ENCODE measurements around the gene KPNA1.
"Not testable (repeated sequence)": the region's sequence is repeated elsewhere in the genome, so short reads cannot be mapped to it uniquely, and the experiment has no call there.

Gene KPNA1

GRCh38 chr3:122519693-122520092 lies 5.0 kb upstream of the KPNA1 start:
- no peak for DNase-seq (ENCODE audit: low read depth)

GRCh38 chr3:122516846-122517360 lies 2.2 kb upstream of the KPNA1 start:
- no peak for DNase-seq (ENCODE audit: low read depth)

DNA sequence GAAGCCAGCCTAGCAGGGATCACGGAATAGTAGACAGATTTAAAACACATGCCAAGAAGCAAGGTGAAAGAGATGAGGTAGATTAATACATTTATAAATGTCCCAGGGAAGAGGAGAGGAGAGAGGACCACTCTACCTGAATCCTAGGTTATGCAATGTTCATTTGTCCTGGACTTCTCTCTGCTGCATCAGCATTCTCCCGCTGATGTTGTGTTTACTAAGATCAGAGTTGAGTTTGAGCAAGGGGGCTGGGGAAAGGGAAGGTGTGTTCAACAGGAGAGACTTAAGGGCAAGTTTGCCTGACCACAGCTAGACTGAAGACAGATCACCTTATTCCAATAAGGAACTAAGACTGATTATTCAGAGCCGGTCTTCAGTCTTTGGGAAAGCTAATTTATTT lies 1.1 kb upstream of the KPNA1 start:
- DNase-seq (ENCODE audit: low read depth), result no peak

- DNase-seq (ENCODE audit: low read depth), result no peak
Measured at GRCh38 chr3:122515020-122515468, 305 bp upstream of the KPNA1 start.

DNA sequence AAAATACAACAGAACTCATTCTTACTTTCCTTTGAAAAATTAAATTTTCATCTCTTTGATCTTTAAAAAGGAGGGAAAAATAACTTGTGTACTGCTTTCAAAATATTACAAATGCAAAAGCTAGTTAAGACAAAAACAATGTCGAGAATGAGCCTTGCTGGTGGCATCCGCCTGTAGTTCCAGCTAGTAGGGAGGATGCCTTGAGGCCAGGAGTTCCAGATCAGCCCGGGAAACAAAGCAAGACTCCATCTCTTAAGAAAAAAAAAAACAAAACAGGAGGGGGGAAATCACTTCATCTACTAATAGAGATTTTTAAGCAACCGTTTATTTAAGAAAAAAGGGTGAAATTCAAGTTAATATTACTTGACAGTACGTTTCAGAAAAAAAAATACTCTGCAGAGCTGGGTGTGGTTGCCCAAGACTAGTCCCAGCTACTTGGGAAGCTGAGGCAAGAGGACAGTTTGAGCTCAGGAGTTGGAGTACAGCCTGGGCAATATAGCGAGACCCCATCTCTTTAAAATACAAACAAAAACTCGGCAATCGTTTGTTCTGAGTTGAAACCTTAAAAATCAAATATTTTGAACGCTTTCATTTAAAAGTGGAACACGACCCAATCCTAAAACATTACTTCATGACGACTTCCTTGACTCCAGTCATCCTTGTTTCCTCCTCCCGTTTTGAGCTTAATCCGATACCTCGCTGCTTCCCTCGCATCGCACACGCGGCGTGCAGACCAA lies 1.2 kb downstream of the KPNA1 start:
- DNase-seq (ENCODE audit: low read depth), result no peak

DNA sequence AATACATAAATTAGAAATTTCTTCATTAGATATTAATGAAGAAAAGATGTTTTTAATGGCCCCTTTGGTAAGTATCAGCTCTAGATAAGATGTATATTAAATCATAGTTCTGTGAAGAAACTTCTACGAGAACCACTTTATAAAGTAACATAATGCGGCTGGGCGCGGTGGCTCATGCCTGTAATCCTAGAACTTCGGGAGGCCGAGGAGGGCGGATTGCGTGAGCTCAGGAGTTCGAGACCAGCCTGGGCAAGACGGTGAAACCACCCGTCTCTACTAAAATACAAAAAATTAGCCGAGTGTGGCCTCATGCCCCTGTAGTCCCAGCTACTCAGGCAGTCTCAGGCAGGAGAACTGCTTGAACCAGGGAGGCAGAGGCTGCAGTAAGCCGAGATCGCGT lies 2.5 kb downstream of the KPNA1 start:
- no peak for DNase-seq (ENCODE audit: low read depth)

GRCh38 chr3:122510878-122511535 lies 3.7 kb downstream of the KPNA1 start:
- no peak for DNase-seq (ENCODE audit: low read depth)

DNA sequence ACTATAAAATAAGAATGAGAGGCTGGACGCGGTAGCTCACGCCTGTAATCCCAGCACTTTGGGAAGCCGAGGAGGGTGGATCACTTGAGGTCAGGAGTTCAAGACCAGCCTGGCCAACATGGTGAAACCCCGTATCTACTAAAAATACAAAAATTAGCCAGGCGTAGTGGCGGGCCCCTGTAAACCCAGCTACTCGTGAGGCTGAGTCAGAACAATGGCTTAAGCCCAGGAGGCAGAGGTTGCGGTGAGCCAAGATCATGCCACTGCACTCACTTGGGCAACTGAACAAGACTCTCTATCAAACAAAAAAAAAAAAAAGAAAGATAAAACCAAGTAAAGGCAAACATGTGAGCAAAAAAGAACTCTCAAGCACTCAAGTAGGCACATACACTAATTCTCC lies 5.8 kb downstream of the KPNA1 start:
- DNase-seq (ENCODE audit: low read depth), result not testable (repeated sequence)

DNA sequence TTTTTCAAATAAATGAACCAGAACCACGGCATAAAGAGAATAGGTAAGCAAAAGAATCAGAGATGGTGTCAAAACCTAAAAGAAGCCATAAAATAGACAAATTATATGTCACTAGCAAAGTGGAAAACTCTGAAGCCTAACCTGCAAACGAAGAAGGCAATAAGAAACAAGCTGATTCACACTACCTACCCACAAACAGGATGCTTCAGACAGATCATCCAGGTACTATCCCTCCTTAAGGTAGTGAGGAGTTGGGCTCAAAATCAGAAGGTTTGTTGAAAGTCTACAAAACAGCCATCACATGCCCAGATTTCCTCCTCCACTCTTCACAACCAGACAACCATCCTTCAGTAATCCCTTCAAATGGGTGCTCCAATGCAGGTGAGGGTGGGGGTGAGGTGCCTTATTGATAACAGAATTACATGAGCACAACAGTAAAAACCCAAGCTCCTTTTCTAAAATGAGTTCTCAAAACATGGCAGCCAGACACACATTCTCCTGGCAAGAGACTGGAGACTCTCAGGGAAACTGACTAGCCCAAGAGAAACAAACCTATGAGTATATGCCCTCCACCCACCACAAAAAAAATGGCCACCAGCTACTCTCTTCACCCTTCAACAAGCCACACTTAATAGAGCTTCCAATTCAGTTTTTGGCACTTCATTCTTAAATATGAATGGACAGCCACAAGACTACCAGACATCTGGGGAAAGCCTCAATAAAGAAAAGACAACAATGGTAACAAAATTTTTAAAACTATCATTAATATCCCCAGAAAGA lies 6.4 kb downstream of the KPNA1 start:
- DNase-seq (ENCODE audit: low read depth), result no peak

DNA sequence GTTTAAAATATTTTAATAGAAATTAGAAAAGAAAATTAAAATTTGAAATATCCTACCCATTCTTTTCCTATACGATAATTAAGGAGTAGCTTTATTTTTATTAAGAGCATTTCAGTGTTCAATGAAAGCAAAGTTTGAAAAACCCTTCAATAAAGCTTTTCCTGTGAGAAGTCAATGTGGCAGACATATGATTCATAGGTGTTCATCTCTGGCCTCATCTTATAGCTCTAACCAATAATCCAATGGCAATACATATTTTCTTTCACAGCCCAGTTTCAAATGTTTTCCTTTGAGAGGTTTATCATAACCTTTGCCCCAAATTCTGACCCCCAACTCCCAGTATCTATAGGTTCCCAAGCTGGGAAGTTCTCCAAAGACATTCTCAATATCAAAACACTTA lies 8.3 kb downstream of the KPNA1 start:
- DNase-seq (ENCODE audit: low read depth), result no peak

DNA sequence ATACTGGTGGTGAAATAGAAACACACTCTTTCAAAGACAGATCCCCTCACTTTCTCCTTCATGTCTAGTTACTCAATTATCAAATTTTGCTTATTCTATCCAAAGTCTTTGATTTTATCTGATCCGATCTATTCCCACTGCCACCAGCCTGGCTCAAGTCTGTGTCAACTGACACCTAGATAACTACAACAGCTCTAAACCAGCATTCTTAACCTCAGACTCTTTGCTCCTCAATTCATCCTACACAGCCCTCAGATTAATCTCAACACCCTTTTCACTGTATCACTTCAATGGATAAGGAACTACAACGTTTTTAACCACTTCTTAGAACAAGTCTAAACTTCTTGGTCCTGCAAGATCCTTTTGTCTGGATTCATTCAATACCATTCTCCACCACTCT lies 9.1 kb downstream of the KPNA1 start:
- no peak for DNase-seq (ENCODE audit: low read depth)

DNA sequence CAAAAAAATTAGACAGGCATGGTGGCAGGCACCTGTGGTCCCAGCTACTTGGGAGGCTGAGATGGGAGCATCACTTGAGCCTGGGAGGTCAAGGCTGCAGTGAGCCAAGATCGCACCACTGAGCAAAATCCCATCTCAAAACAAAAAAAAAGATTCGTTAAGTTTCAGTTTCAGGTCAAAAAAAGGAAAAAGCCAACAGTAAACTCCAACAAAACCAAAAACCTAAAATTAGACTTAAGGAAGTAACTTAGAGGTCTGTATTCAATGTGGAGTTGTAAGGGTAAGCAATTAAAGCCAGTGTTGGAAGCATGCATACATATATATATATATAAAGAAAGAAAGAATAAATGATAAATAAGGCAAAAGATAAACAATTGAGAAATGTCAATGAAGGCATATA lies 11.8 kb downstream of the KPNA1 start:
- DNase-seq (ENCODE audit: low read depth), result no peak

DNA sequence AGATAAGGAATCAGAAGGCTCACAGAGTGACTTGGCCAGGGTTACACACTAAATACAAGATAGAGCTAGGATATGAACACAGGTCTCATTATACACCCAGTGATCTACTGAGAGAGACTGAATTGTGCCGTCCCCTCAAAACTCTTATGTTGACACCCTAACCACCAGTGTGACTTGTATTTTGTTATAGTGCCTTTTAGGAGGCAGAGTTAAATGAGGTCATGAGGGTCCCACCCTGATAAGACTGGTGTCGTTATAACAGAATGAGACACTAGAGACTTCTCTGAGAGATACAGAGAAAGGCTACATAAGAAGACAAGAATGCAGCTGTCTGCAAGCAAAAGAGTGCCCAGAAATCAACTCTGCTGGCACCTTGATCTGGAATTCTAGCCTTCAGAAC lies 12.6 kb downstream of the KPNA1 start:
- DNase-seq (ENCODE audit: low read depth), result no peak

GRCh38 chr3:122500964-122501363 lies 13.8 kb downstream of the KPNA1 start:
- DNase-seq (ENCODE audit: low read depth), result not testable (repeated sequence)

DNA sequence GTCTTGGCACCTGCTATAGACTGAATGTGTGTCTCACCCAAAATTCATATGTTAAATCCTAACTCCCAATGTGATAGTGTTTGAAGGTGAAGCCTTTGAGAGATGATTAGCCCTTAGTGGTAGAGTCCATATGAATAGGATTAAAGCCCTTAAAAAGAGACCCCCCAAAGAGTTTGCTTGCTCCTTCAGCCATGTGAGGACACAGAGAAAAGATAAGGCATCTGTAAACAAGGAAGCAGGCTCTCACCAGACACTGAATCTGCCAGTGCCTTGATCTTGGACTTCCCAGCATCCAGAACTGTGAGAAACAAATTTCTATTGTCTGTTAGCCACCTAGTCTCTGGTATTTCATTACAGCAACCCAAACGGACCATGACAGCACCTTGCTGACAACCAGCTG lies 16.6 kb downstream of the KPNA1 start:
- DNase-seq (ENCODE audit: low read depth), result no peak

DNA sequence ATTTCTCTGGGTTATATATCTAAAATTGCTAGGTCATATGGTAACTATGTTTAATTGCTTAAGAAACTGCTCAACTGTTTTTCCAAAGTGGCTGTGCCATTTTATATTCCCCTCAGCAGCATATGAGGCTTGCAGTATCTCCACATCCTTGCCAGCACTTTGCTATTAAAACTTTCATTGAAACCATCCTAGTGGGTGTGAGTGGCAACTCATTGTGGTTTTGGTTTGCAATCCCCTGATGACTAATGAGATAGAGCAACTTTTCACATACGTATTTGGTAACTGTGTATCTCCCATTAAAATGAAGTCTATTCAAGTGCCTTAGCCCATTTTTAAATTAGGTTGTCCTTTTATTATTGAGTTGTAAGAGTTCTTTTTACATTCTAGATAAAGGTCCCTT lies 17.3 kb downstream of the KPNA1 start:
- DNase-seq (ENCODE audit: low read depth), result peak; percentile 16

GRCh38 chr3:122496508-122496907 lies 18.2 kb downstream of the KPNA1 start:
- DNase-seq (ENCODE audit: low read depth), result no peak

DNA sequence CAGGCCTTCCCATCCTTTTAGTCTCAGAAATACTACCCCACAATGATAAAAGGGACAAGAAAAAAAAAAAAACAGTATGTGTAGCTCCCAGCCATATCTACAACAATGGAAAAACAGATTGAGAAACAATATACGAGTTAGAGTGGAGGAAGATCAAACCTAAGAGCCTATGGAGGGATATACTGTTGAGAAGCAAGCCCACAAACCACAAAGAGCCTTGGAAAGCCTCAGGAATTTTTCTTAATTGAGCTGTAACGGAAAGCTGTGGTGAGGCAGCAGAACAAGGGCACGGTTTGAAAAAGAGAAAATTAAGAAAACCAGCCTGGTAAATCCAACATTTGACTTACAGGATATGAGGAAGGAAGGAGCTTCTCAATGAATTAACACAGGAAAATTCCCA lies 21.4 kb downstream of the KPNA1 start:
- no peak for DNase-seq (ENCODE audit: low read depth)

GRCh38 chr3:122488262-122488973 lies 26.3 kb downstream of the KPNA1 start:
- DNase-seq (ENCODE audit: low read depth), result no peak

- DNase-seq (ENCODE audit: low read depth), result no peak
Measured at GRCh38 chr3:122484985-122485384, 29.8 kb downstream of the KPNA1 start.

GRCh38 chr3:122481390-122481789 lies 33.3 kb downstream of the KPNA1 start:
- no peak for DNase-seq (ENCODE audit: low read depth)

GRCh38 chr3:122476532-122476931 lies 38.2 kb downstream of the KPNA1 start:
- no peak for DNase-seq (ENCODE audit: low read depth)

All from stimulated activated CD4-positive, alpha-beta T cell treated with anti-CD3 and anti-CD28 coated beads, Interleukin-2, amount 100 ng/mL, for 4 hours (primary cell).